ENCODE measurements around the gene CEBPG.

The CEBPG gene

DNA sequence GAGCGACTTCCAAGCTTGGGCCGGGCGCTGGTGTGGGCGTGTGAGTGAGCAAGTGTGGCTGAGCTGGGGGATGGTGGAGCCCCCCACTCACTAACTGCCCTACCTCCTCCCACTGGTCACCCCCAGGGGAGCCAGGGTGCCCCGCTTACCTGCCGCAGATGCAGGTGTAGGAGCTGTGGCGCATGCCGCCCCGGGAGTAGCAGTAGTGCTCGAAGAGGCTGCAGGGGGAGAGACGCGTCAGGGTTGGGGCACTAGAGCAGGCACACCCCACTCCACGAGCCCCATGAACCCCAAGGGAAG is 39.9 kb downstream of the CEBPG start:
- H3K9ac ChIP-seq (ENCODE audit: low read length), result no peak overlapping the region
- H3K4me1 ChIP-seq (ENCODE audit: low read length), result no peaks in the 10 kb centered on the region
- H3K79me2 ChIP-seq (ENCODE audit: low read length), result no peaks in the 10 kb centered on the region
- TF ChIP-seq EZH2 (optimal IDR thresholded peaks at IDR 0.05; ENCODE audit: low read depth, low read length) (no peak), EZH2phosphoT487 (IDR thresholded peaks at IDR 0.05; ENCODE audit: low read length) (no peak)
- TF ChIP-seq, protein P1, sequence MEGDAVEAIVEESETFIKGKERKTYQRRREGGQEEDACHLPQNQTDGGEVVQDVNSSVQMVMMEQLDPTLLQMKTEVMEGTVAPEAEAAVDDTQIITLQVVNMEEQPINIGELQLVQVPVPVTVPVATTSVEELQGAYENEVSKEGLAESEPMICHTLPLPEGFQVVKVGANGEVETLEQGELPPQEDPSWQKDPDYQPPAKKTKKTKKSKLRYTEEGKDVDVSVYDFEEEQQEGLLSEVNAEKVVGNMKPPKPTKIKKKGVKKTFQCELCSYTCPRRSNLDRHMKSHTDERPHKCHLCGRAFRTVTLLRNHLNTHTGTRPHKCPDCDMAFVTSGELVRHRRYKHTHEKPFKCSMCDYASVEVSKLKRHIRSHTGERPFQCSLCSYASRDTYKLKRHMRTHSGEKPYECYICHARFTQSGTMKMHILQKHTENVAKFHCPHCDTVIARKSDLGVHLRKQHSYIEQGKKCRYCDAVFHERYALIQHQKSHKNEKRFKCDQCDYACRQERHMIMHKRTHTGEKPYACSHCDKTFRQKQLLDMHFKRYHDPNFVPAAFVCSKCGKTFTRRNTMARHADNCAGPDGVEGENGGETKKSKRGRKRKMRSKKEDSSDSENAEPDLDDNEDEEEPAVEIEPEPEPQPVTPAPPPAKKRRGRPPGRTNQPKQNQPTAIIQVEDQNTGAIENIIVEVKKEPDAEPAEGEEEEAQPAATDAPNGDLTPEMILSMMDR (IDR thresholded peaks at IDR 0.05; ENCODE audit: low read length), result no peak
- H3K27ac ChIP-seq (ENCODE audit: low read length), result no peak overlapping the region
- DNase-seq, result no peak
- H3K4me2 ChIP-seq (ENCODE audit: low read depth, low read length), result no peak overlapping the region
- no peaks in the 10 kb centered on the region for H3K27me3 ChIP-seq (replicated peaks; ENCODE audit: insufficient read depth, low read length)
- no peaks in the 10 kb centered on the region for H4K20me1 ChIP-seq (ENCODE audit: insufficient read depth, low read length)
- no peaks in the 10 kb centered on the region for H3F3A ChIP-seq (ENCODE audit: insufficient read depth, low read length)
- H3K36me3 ChIP-seq (replicated peaks; ENCODE audit: insufficient read depth, low read length), result no peaks in the 10 kb centered on the region
- H3K4me3 ChIP-seq (ENCODE audit: low read length), result no peak overlapping the region
- H3K9me3 ChIP-seq (replicated peaks; ENCODE audit: insufficient read depth, low read length), result no peaks in the 10 kb centered on the region
- H3K9me2 ChIP-seq (replicated peaks; ENCODE audit: insufficient read depth, low read length), result no peaks in the 10 kb centered on the region
- no peak overlapping the region for H2AFZ ChIP-seq (ENCODE audit: low read length)

- Histone ChIP-seq H3K27ac (ENCODE audit: low read length) (no peak overlapping the region), H2AFZ (ENCODE audit: low read length) (no peak overlapping the region), H3K4me2 (ENCODE audit: low read depth, low read length) (no peak overlapping the region), H3F3A (ENCODE audit: insufficient read depth, low read length) (no peaks in the 10 kb centered on the region), H3K4me1 (ENCODE audit: low read length) (no peaks in the 10 kb centered on the region), H3K9me2 (replicated peaks; ENCODE audit: insufficient read depth, low read length) (no peaks in the 10 kb centered on the region), H3K9me3 (replicated peaks; ENCODE audit: insufficient read depth, low read length) (no peaks in the 10 kb centered on the region), H3K4me3 (ENCODE audit: low read length) (no peak overlapping the region), H3K9ac (ENCODE audit: low read length) (no peak overlapping the region), H3K36me3 (replicated peaks; ENCODE audit: insufficient read depth, low read length) (no peaks in the 10 kb centered on the region), H3K27me3 (replicated peaks; ENCODE audit: insufficient read depth, low read length) (no peaks in the 10 kb centered on the region), H3K79me2 (ENCODE audit: low read length) (no peaks in the 10 kb centered on the region), H4K20me1 (ENCODE audit: insufficient read depth, low read length) (no peaks in the 10 kb centered on the region)
- TF ChIP-seq EZH2phosphoT487 (IDR thresholded peaks at IDR 0.05; ENCODE audit: low read length), result no peak
- TF ChIP-seq, protein P1 (IDR thresholded peaks at IDR 0.05; ENCODE audit: low read length), result no peak
- TF ChIP-seq EZH2 (optimal IDR thresholded peaks at IDR 0.05; ENCODE audit: low read depth, low read length), result no peak
- DNase-seq, result no peak
Observed at GRCh38 chr19:33413868-33414666, 40.6 kb downstream of the CEBPG start.

GRCh38 chr19:33414667-33415605 is 41.4 kb downstream of the CEBPG start:
- Histone ChIP-seq H3K4me1 (ENCODE audit: low read length) (no peaks in the 10 kb centered on the region), H3K36me3 (replicated peaks; ENCODE audit: insufficient read depth, low read length) (no peaks in the 10 kb centered on the region), H3K9me3 (replicated peaks; ENCODE audit: insufficient read depth, low read length) (no peaks in the 10 kb centered on the region), H3K4me2 (ENCODE audit: low read depth, low read length) (no peak overlapping the region), H3F3A (ENCODE audit: insufficient read depth, low read length) (no peaks in the 10 kb centered on the region), H3K27me3 (replicated peaks; ENCODE audit: insufficient read depth, low read length) (no peaks in the 10 kb centered on the region), H2AFZ (ENCODE audit: low read length) (no peak overlapping the region), H3K4me3 (ENCODE audit: low read length) (no peak overlapping the region), H3K79me2 (ENCODE audit: low read length) (no peaks in the 10 kb centered on the region), H3K9me2 (replicated peaks; ENCODE audit: insufficient read depth, low read length) (no peaks in the 10 kb centered on the region), H3K27ac (ENCODE audit: low read length) (no peak overlapping the region), H3K9ac (ENCODE audit: low read length) (no peak overlapping the region), H4K20me1 (ENCODE audit: insufficient read depth, low read length) (no peaks in the 10 kb centered on the region)
- TF ChIP-seq EZH2phosphoT487 (IDR thresholded peaks at IDR 0.05; ENCODE audit: low read length), result no peak
- TF ChIP-seq, protein P1 (IDR thresholded peaks at IDR 0.05; ENCODE audit: low read length), result no peak
- no peak for TF ChIP-seq EZH2 (optimal IDR thresholded peaks at IDR 0.05; ENCODE audit: low read depth, low read length)
- no peak for DNase-seq

Data from MM.1S (cell line).